Colonic mucosa (tissue), 4 donors: ENCODE measurements around the gene CA10. TPM values are rescaled to one million over a fixed set of nuclear protein-coding genes. Genes with fewer than 3 reads are reported as not detected.

Experiments used
- DNase-seq: peaks from one replicate; pipeline ENCODE4 v3.0.0-alpha.2; 2020
- H3K27ac ChIP-seq: fragments of 200-600 bp; one replicate; pipeline ENCODE4 v1.8.0; 2021
- H3K27me3 ChIP-seq: fragments of 200-600 bp; one replicate; pipeline ENCODE4 v1.8.0; 2021
- H3K36me3 ChIP-seq: fragments of 200-600 bp; one replicate; pipeline ENCODE4 v1.8.0; 2021
- H3K4me1 ChIP-seq: fragments of 200-600 bp; one replicate; pipeline ENCODE4 v1.8.0; 2021; ENCODE audit warnings: mild to moderate bottlenecking
- H3K4me3 ChIP-seq: fragments of 200-600 bp; one replicate; pipeline ENCODE4 v1.8.0; 2021
- H3K9ac ChIP-seq, 2 donors: one replicate each; pipeline ENCODE4 v1.7.0; 2013; ENCODE audit warnings: control low read depth in 2 of 2, low read depth in 2 of 2, low read length in 2 of 2
- H3K9me3 ChIP-seq: fragments of 200-600 bp; one replicate; pipeline ENCODE4 v1.8.0; 2021
- CTCF ChIP-seq: fragments of 200-600 bp; IDR thresholded peaks from one replicate; pipeline ENCODE4 v1.8.0; 2022; ENCODE audit warnings: antibody characterized with exemption, mild to moderate bottlenecking
- intact Hi-C: fragments of 100-400 bp; cut with DNase I; formaldehyde crosslinking; loops from one replicate; pipeline ENCODE4 v1.14.1; 2022
- total RNA-seq, 2 donors: library from RNA; stranded (reverse); fragmentation: NEBNext Ultra II Directional in 1 of 2; extraction: Animal tissue kit (Norgen Biotek cat#: 25700) in 1 of 2; gene quantifications; one replicate each; pipeline ENCODE4 v1.2.1, GENCODE V29; 2021
- donor health status: healthy.
- donor health status: DM: no; HTN: no; CAD: no.
- donor health status: DM: no; HTN: no; CAD: no.

The CA10 gene
- total RNA-seq, 2 donors from 2014 or later, result 0.27 to 0.52 TPM

- Histone ChIP-seq H3K4me1 (no peaks in the 10 kb centered on the region), H3K36me3 (no peaks in the 10 kb centered on the region), H3K9me3 (no peaks in the 10 kb centered on the region), H3K27ac (no peak overlapping the region), H3K9ac (no peak overlapping the region), H3K4me3 (no peak overlapping the region), H3K27me3 (no peaks in the 10 kb centered on the region)
- DNase-seq, result no peak
- TF ChIP-seq CTCF, result no peak
- intact Hi-C loops, result no loop called here
Observed at GRCh38 chr17:51647067-51647466, 511.4 kb downstream of the CA10 start.

GRCh38 chr17:51646539-51646938 lies 512.0 kb downstream of the CA10 start:
- H3K4me3 ChIP-seq, result no peak overlapping the region
- intact Hi-C loops, result no loop called here
- H3K27ac ChIP-seq, result no peak overlapping the region
- no peaks in the 10 kb centered on the region for H3K4me1 ChIP-seq
- TF ChIP-seq CTCF, result no peak
- no peaks in the 10 kb centered on the region for H3K27me3 ChIP-seq
- H3K9ac ChIP-seq, result no peak overlapping the region
- H3K36me3 ChIP-seq, result no peaks in the 10 kb centered on the region
- H3K9me3 ChIP-seq, result no peaks in the 10 kb centered on the region
- DNase-seq, result no peak

- H3K4me3 ChIP-seq, result no peak overlapping the region
- no peak for TF ChIP-seq CTCF
- no peaks in the 10 kb centered on the region for H3K36me3 ChIP-seq
- no peaks in the 10 kb centered on the region for H3K27me3 ChIP-seq
- intact Hi-C loops, result no loop called here
- no peak for DNase-seq
- H3K9me3 ChIP-seq, result no peaks in the 10 kb centered on the region
- H3K27ac ChIP-seq, result no peak overlapping the region
- H3K4me1 ChIP-seq, result no peaks in the 10 kb centered on the region
- H3K9ac ChIP-seq, result no peak overlapping the region
Observed at GRCh38 chr17:51645056-51645455, 513.5 kb downstream of the CA10 start.

GRCh38 chr17:51643702-51644490 lies 514.6 kb downstream of the CA10 start:
- Histone ChIP-seq H3K4me1 (no peaks in the 10 kb centered on the region), H3K9ac (no peak overlapping the region), H3K27me3 (no peaks in the 10 kb centered on the region), H3K9me3 (no peaks in the 10 kb centered on the region), H3K4me3 (no peak overlapping the region), H3K27ac (no peak overlapping the region), H3K36me3 (no peaks in the 10 kb centered on the region)
- intact Hi-C loops, result no loop called here
- no peak for DNase-seq
- no peak for TF ChIP-seq CTCF

- no peaks in the 10 kb centered on the region for H3K9me3 ChIP-seq
- H3K36me3 ChIP-seq, result no peaks in the 10 kb centered on the region
- intact Hi-C loops, result no loop called here
- H3K27ac ChIP-seq, result no peak overlapping the region
- no peak for TF ChIP-seq CTCF
- H3K4me1 ChIP-seq, result no peaks in the 10 kb centered on the region
- no peak overlapping the region for H3K9ac ChIP-seq
- H3K4me3 ChIP-seq, result no peak overlapping the region
- DNase-seq, result no peak
- no peaks in the 10 kb centered on the region for H3K27me3 ChIP-seq
Observed at GRCh38 chr17:51642029-51642428, 516.5 kb downstream of the CA10 start.
